ENCODE data around the gene WDFY3. TPM values are rescaled to one million over a fixed set of nuclear protein-coding genes. Genes with fewer than 3 reads are reported as not detected.

The WDFY3 gene
- total RNA-seq, 1 experiment from 2014 or later, result 42.7 TPM

- CTCF ChIA-PET, result no interaction called here
- H3K27ac Mint-ChIP-seq (ENCODE audit: unreplicated experiment), result no peak overlapping the region
These were observed 228.8 kb downstream of the WDFY3 start for GRCh38 chr4:84737656-84738055.

DNA sequence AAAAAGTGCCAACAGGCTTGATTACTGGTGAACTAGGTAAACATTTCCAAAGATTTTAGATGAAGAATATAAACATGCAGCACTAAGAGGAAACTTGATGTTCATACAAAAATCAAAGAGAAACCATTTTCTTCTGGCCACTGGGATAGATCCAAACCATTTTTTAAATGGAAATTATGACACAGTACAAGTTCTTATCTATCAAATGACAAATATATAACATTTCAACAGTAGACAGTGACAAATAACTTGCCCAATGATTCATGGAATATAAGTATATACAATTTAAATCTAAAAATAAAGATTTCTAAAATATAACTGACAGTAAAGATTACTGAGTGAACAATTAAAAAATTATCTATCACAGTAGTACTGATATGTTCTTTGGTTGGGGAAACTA, 232.5 kb downstream of the WDFY3 start:
- TF ChIP-seq, protein P1, sequence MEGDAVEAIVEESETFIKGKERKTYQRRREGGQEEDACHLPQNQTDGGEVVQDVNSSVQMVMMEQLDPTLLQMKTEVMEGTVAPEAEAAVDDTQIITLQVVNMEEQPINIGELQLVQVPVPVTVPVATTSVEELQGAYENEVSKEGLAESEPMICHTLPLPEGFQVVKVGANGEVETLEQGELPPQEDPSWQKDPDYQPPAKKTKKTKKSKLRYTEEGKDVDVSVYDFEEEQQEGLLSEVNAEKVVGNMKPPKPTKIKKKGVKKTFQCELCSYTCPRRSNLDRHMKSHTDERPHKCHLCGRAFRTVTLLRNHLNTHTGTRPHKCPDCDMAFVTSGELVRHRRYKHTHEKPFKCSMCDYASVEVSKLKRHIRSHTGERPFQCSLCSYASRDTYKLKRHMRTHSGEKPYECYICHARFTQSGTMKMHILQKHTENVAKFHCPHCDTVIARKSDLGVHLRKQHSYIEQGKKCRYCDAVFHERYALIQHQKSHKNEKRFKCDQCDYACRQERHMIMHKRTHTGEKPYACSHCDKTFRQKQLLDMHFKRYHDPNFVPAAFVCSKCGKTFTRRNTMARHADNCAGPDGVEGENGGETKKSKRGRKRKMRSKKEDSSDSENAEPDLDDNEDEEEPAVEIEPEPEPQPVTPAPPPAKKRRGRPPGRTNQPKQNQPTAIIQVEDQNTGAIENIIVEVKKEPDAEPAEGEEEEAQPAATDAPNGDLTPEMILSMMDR (IDR thresholded peaks at IDR 0.05; ENCODE audit: insufficient read depth in 1 of 2, low read depth in 1 of 2, low read length in 1 of 2, severe bottlenecking in 1 of 2, unreplicated experiment in 1 of 2), result no peak
- Histone ChIP-seq H3K27me3 (replicated peaks; ENCODE audit: control insufficient read depth, insufficient read depth, low read length) (no peaks in the 10 kb centered on the region), H3K4me1 (no peaks in the 10 kb centered on the region), H3K9me3 (no peaks in the 10 kb centered on the region), H3K36me3 (ENCODE audit: control insufficient read depth, insufficient read depth, low read length) (no peaks in the 10 kb centered on the region), H3K4me3 (ENCODE audit: low read depth, low read length) (no peak overlapping the region)
- Mint-ChIP-seq H3K4me3 (ENCODE audit: unreplicated experiment) (no peak overlapping the region), H3K36me3 (ENCODE audit: insufficient read depth, unreplicated experiment) (peaks cover 23% of the 10 kb centered on the region), H3K9me3 (ENCODE audit: unreplicated experiment) (no peaks in the 10 kb centered on the region), H3K27ac (ENCODE audit: unreplicated experiment) (no peak overlapping the region), H3K27me3 (ENCODE audit: insufficient read depth, unreplicated experiment) (no peaks in the 10 kb centered on the region), H3K4me1 (ENCODE audit: low read depth, unreplicated experiment) (no peaks in the 10 kb centered on the region)
- ChIA-PET CTCF (no interaction called here), POLR2A (no interaction called here)
- no peak for DNase-seq
- intact Hi-C loops (cut with micrococcal nuclease; ENCODE audit: unreplicated experiment), result no loop called here
- no TSS peak for BruUV-seq (replicated peaks)

More at GRCh38 chr4:84737656-84738055, 228.8 kb downstream of the WDFY3 start:
- no peak overlapping the region for H3K4me3 Mint-ChIP-seq (ENCODE audit: unreplicated experiment)
- intact Hi-C loops (cut with micrococcal nuclease; ENCODE audit: unreplicated experiment), result no loop called here
- BruUV-seq (replicated peaks), result no TSS peak
- peaks cover 30% of the 10 kb centered on the region for H3K36me3 Mint-ChIP-seq (ENCODE audit: insufficient read depth, unreplicated experiment)
- Histone ChIP-seq H3K4me3 (ENCODE audit: low read depth, low read length) (no peak overlapping the region), H3K36me3 (ENCODE audit: control insufficient read depth, insufficient read depth, low read length) (no peaks in the 10 kb centered on the region), H3K4me1 (no peaks in the 10 kb centered on the region), H3K9me3 (no peaks in the 10 kb centered on the region), H3K27me3 (replicated peaks; ENCODE audit: control insufficient read depth, insufficient read depth, low read length) (no peaks in the 10 kb centered on the region)
- POLR2A ChIA-PET, result no interaction called here
- TF ChIP-seq, protein P1 (IDR thresholded peaks at IDR 0.05; ENCODE audit: insufficient read depth in 1 of 2, low read depth in 1 of 2, low read length in 1 of 2, severe bottlenecking in 1 of 2, unreplicated experiment in 1 of 2), result no peak
- no peaks in the 10 kb centered on the region for H3K9me3 Mint-ChIP-seq (ENCODE audit: unreplicated experiment)
- DNase-seq, result no peak
- H3K4me1 Mint-ChIP-seq (ENCODE audit: low read depth, unreplicated experiment), result no peaks in the 10 kb centered on the region
- no peaks in the 10 kb centered on the region for H3K27me3 Mint-ChIP-seq (ENCODE audit: insufficient read depth, unreplicated experiment)

DNA sequence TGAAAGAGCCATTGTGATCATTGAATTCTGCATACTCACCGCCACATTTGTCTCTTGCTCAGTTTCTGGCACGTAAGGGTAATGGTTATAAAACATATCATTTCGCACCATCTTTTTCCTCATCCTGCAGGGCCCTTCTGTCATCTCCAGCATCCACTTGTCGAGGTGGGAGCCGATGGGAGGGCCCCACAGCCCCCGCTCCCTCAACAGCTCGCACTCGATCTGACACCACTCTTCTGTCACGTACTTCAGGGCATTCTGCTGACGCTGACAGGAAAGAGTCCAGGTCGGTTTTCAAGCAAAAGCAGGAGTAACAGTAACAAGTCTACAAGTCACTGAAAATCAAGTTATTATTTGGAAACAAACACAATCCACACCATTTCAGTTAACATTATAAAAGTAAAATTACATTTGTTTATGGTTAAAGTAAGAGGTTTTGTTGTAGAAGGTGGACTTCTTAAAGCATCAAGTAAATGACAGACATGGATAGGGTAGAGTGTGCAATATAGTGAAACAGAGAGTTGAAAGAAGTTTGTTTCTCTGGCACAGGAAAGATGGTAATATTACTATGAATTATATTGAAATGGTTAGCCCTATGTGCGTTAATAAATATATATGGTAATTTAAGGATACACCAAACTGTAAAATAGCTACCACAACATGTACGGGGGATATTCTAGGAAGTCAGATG, 233.0 kb downstream of the WDFY3 start:
- TF ChIP-seq, protein P1 (IDR thresholded peaks at IDR 0.05; ENCODE audit: insufficient read depth in 1 of 2, low read depth in 1 of 2, low read length in 1 of 2, severe bottlenecking in 1 of 2, unreplicated experiment in 1 of 2), result no peak
- peaks cover 23% of the 10 kb centered on the region for H3K36me3 Mint-ChIP-seq (ENCODE audit: insufficient read depth, unreplicated experiment)
- no peak for DNase-seq
- H3K36me3 ChIP-seq (ENCODE audit: control insufficient read depth, insufficient read depth, low read length), result no peaks in the 10 kb centered on the region
- no peaks in the 10 kb centered on the region for H3K27me3 Mint-ChIP-seq (ENCODE audit: insufficient read depth, unreplicated experiment)
- H3K9me3 Mint-ChIP-seq (ENCODE audit: unreplicated experiment), result no peaks in the 10 kb centered on the region
- no peaks in the 10 kb centered on the region for H3K27me3 ChIP-seq (replicated peaks; ENCODE audit: control insufficient read depth, insufficient read depth, low read length)
- BruUV-seq (replicated peaks), result no TSS peak
- CTCF ChIA-PET, result no interaction called here
- no peak overlapping the region for H3K4me3 ChIP-seq (ENCODE audit: low read depth, low read length)
- intact Hi-C loops (cut with micrococcal nuclease; ENCODE audit: unreplicated experiment), result no loop called here
- H3K4me3 Mint-ChIP-seq (ENCODE audit: unreplicated experiment), result no peak overlapping the region
- POLR2A ChIA-PET, result no interaction called here
- no peaks in the 10 kb centered on the region for H3K4me1 ChIP-seq
- no peaks in the 10 kb centered on the region for H3K9me3 ChIP-seq
- H3K27ac Mint-ChIP-seq (ENCODE audit: unreplicated experiment), result no peak overlapping the region
- no peaks in the 10 kb centered on the region for H3K4me1 Mint-ChIP-seq (ENCODE audit: low read depth, unreplicated experiment)
